ENCODE measurements around the gene ANKRD49. TPM values are rescaled to one million over a fixed set of nuclear protein-coding genes. Genes with fewer than 3 reads are reported as not detected.

Gene ANKRD49
- total and polyA plus RNA-seq, 10 of the 15 experiments (the other 5 are each of a cell fraction or from before 2014, with no cell fraction given) = 19.2 to 46.6 (median 33.6) TPM

- TF ChIP-seq PBX3 (IDR thresholded peaks at IDR 0.05; ENCODE audit: insufficient replicate concordance, low read depth, low read length) = no peak
- no peak for TF ChIP-seq TAF1 (IDR thresholded peaks at IDR 0.05; ENCODE audit: borderline replicate concordance, low read depth, low read length)
- 0 out of 2 replicates have a peak, but pooled peaks have one; percentile 42 for TF ChIP-seq STAT1 (conservative IDR thresholded peaks at IDR 0.05)
- no peak for TF ChIP-seq IRF4 (IDR thresholded peaks at IDR 0.05; ENCODE audit: low read depth, low read length)
- TF ChIP-seq CHD2 (IDR thresholded peaks at IDR 0.05; ENCODE audit: borderline replicate concordance, low read depth, low read length) = no peak
- no peak for TF ChIP-seq YY1 (IDR thresholded peaks at IDR 0.05; ENCODE audit: low read depth, low read length)
- TF ChIP-seq MXI1 (IDR thresholded peaks at IDR 0.05; ENCODE audit: low read depth, low read length) = no peak
- no peak for TF ChIP-seq MLLT1 (IDR thresholded peaks at IDR 0.05)
- no peak for TF ChIP-seq BCL11A (IDR thresholded peaks at IDR 0.05; ENCODE audit: low read depth, low read length)
- no peak; the same call in 1 of the 2 replicates for TF ChIP-seq NFIC (IDR thresholded peaks at IDR 0.05; ENCODE audit: low read depth, low read length)
- no peak for TF ChIP-seq SKIL (IDR thresholded peaks at IDR 0.05; ENCODE audit: low read depth, poor library complexity, severe bottlenecking)
- no peak for TF ChIP-seq NFYA (IDR thresholded peaks at IDR 0.05; ENCODE audit: borderline replicate concordance, low read depth, low read length)
- no peak for TF ChIP-seq DPF2 (IDR thresholded peaks at IDR 0.05)
- no peak for TF ChIP-seq EED (IDR thresholded peaks at IDR 0.05; ENCODE audit: low read depth)
- no peak for TF ChIP-seq USF2 (IDR thresholded peaks at IDR 0.05; ENCODE audit: borderline replicate concordance, low read depth, low read length)
Measured at GRCh38 chr11:94494126-94494680, 419 bp downstream of the ANKRD49 start (continued).

Data from GM12878 (cell line).